Measurements from ENCODE around the gene SNRNP70.

Gene SNRNP70

DNA sequence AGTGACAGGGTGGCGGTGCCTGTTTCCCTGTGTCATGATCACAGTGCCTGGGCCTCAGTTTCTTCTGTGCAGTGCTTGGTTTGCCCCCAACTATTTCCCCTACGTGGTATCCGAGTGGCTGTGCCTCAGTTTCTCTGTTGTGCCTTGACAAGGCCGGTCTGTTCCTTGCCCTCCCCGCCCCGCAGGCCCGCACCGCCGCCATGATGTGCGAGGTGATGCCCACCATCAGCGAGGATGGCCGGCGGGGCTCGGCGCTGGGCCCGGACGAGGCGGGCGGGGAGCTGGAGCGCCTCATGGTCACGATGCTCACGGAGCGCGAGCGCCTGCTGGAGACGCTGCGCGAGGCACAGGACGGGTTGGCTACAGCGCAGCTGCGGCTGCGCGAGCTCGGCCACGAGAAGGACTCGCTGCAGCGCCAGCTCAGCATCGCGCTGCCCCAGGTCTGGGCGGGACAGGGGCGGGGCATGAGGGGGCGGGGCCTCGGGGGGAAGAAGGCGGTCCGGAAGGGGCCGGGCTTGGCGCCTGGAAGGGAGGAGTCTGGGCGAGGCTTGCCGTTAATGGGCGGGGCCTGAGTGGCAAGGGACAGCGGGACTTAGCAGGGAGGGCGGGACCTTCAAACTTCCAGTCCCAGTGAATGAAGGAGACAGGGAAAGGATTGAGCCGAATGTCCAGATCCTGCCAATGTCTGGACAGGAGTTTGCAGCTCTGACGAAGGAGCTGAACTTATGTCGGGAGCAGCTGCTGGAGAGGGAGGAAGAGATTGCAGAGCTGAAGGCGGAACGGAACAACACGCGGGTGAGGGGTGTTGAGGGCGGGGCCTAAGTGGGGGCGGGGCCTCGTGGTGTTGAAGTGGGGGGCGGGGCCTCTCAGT, 42.7 kb downstream of the SNRNP70 start:
- Histone ChIP-seq H3K27ac (ENCODE audit: insufficient read depth in 1 of 2, low read depth in 1 of 2, low read length in 2 of 2, poor library complexity in 1 of 2, severe bottlenecking in 2 of 2) (no peak overlapping the region), H3K9me3 (ENCODE audit: control extremely low read depth in 1 of 5, control insufficient read depth in 4 of 5, insufficient read depth in 2 of 5, low read depth in 1 of 5, low read length in 4 of 5) (peaks cover 0 to 2% (median 0%) of the 10 kb centered on the region in 5 experiments), H3K27me3 (replicated peaks in 2 of 5; ENCODE audit: control insufficient read depth in 4 of 5, insufficient read depth in 5 of 5, low read length in 4 of 5) (peaks cover 0 to 4% (median 0%) of the 10 kb centered on the region in 5 experiments), H3K4me3 (ENCODE audit: control insufficient read depth in 1 of 7, extremely low read depth in 1 of 7, insufficient read depth in 4 of 7, low read depth in 2 of 7, low read length in 6 of 7) (peak overlapping the region in 6 of 7 experiments; percentile 48 to 82 (median 62)), H3K36me3 (ENCODE audit: control insufficient read depth in 4 of 4, insufficient read depth in 4 of 4, low read length in 3 of 4) (no peaks in the 10 kb centered on the region), H3K4me1 (ENCODE audit: control extremely low read depth in 1 of 4, control insufficient read depth in 4 of 4, insufficient read depth in 4 of 4, low read length in 3 of 4) (peaks cover 0 to 11% (median 6%) of the 10 kb centered on the region in 4 experiments)
- POLR2A ChIA-PET = interaction anchor here (0.6 to 0.9 kb wide), 2 partner anchors 15 to 40 kb away, joined by 3 read pairs; no protein-coding TSS in a partner anchor
- CTCF ChIA-PET = interaction anchor here (0.7 to 2.6 kb wide), 7 partner anchors 11 to 30 kb away, joined by 3 to 13 read pairs (median 5); partner anchors contain the start of gene LIN7B
- 4% methylated on average over 47 of the region's 63 CpGs for WGBS (ENCODE audit: insufficient coverage)
- DNase-seq = peak; percentile 93 to 97 (median 97)

DNA sequence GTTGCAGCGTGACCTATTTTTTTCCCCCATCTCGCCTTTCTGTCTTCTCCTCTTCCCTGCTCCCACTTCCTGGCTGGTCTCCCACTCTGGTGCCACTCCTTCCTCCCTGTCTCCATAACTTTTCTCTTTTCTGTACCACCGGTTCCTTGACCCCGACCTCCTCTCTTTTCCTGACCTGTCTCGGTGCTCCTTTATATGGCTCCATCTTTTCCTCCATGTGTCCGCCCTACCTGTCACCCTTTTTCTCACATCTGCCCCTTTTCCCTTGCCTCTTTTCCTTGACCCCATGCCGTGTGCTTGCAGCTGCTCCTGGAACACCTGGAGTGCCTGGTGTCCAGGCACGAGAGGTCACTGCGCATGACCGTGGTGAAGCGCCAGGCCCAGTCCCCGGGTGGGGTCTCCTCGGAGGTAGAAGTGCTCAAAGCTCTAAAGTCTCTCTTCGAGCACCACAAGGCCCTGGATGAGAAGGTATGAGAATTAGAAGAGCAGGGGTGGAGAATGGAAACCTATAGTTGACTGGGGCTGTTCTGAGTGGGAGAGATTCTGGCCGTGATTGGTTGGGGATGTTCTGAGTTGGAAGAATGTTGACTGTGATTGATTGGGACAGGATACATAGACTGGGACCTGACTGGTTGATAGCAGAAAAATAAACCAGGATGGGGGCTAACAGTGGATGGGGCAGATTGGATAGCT, 43.4 kb downstream of the SNRNP70 start:
- CTCF ChIA-PET = interaction anchor here (1.0 to 2.6 kb wide), 7 partner anchors 11 to 30 kb away, joined by 4 to 13 read pairs (median 10); partner anchors contain the start of gene LIN7B
- POLR2A ChIA-PET = interaction anchor here (0.8 kb wide), 1 partner anchor 22 kb away, joined by 3 read pairs; no protein-coding TSS in a partner anchor
- Histone ChIP-seq H3K4me1 (ENCODE audit: control extremely low read depth in 1 of 4, control insufficient read depth in 4 of 4, insufficient read depth in 4 of 4, low read length in 3 of 4) (peaks cover 0 to 17% (median 9%) of the 10 kb centered on the region in 4 experiments), H3K36me3 (ENCODE audit: control insufficient read depth in 4 of 4, insufficient read depth in 4 of 4, low read length in 3 of 4) (no peaks in the 10 kb centered on the region), H3K27me3 (replicated peaks in 2 of 5; ENCODE audit: control insufficient read depth in 4 of 5, insufficient read depth in 5 of 5, low read length in 4 of 5) (peaks cover 0 to 6% (median 0%) of the 10 kb centered on the region in 5 experiments), H3K27ac (ENCODE audit: insufficient read depth in 1 of 2, low read depth in 1 of 2, low read length in 2 of 2, poor library complexity in 1 of 2, severe bottlenecking in 2 of 2) (peak overlapping the region in 1 of 2 experiments; percentile 37), H3K4me3 (ENCODE audit: control insufficient read depth in 1 of 7, extremely low read depth in 1 of 7, insufficient read depth in 4 of 7, low read depth in 2 of 7, low read length in 6 of 7) (peak overlapping the region in 4 of 7 experiments; percentile 34 to 82 (median 66)), H3K9me3 (ENCODE audit: control extremely low read depth in 1 of 5, control insufficient read depth in 4 of 5, insufficient read depth in 2 of 5, low read depth in 1 of 5, low read length in 4 of 5) (peaks cover 0 to 2% (median 0%) of the 10 kb centered on the region in 5 experiments)
- DNase-seq = no peak
- 72% methylated on average over 14 of the region's 15 CpGs for WGBS (ENCODE audit: insufficient coverage)

- peaks cover 0 to 2% (median 0%) of the 10 kb centered on the region in 5 experiments for H3K9me3 ChIP-seq (ENCODE audit: control extremely low read depth in 1 of 5, control insufficient read depth in 4 of 5, insufficient read depth in 2 of 5, low read depth in 1 of 5, low read length in 4 of 5)
- H3K27me3 ChIP-seq (replicated peaks in 2 of 5; ENCODE audit: control insufficient read depth in 4 of 5, insufficient read depth in 5 of 5, low read length in 4 of 5) = peaks cover 0 to 6% (median 0%) of the 10 kb centered on the region in 5 experiments
- no peak overlapping the region for H3K27ac ChIP-seq (ENCODE audit: insufficient read depth in 1 of 2, low read depth in 1 of 2, low read length in 2 of 2, poor library complexity in 1 of 2, severe bottlenecking in 2 of 2)
- H3K4me3 ChIP-seq (ENCODE audit: control insufficient read depth in 1 of 7, extremely low read depth in 1 of 7, insufficient read depth in 4 of 7, low read depth in 2 of 7, low read length in 6 of 7) = no peak overlapping the region
- ChIA-PET POLR2A (interaction anchor here (0.8 kb wide), 1 partner anchor 21 kb away, joined by 3 read pairs; no protein-coding TSS in a partner anchor), CTCF (interaction anchor here (1.6 to 2.6 kb wide), 6 partner anchors 10 to 31 kb away, joined by 4 to 13 read pairs (median 11); partner anchors contain the start of gene LIN7B)
- 66% methylated on average over 15 of the region's 16 CpGs for WGBS (ENCODE audit: insufficient coverage)
- H3K4me1 ChIP-seq (ENCODE audit: control extremely low read depth in 1 of 4, control insufficient read depth in 4 of 4, insufficient read depth in 4 of 4, low read length in 3 of 4) = peaks cover 0 to 22% (median 11%) of the 10 kb centered on the region in 4 experiments
- H3K36me3 ChIP-seq (ENCODE audit: control insufficient read depth in 4 of 4, insufficient read depth in 4 of 4, low read length in 3 of 4) = no peaks in the 10 kb centered on the region
- no peak for DNase-seq
Measured at GRCh38 chr19:49129238-49129583, 44.0 kb downstream of the SNRNP70 start.

GRCh38 chr19:49130325-49130724, 45.1 kb downstream of the SNRNP70 start:
- Histone ChIP-seq H3K4me3 (ENCODE audit: control insufficient read depth in 1 of 7, extremely low read depth in 1 of 7, insufficient read depth in 4 of 7, low read depth in 2 of 7, low read length in 6 of 7) (no peak overlapping the region), H3K36me3 (ENCODE audit: control insufficient read depth in 4 of 4, insufficient read depth in 4 of 4, low read length in 3 of 4) (no peaks in the 10 kb centered on the region), H3K9me3 (ENCODE audit: control extremely low read depth in 1 of 5, control insufficient read depth in 4 of 5, insufficient read depth in 2 of 5, low read depth in 1 of 5, low read length in 4 of 5) (peaks cover 0 to 2% (median 0%) of the 10 kb centered on the region in 5 experiments), H3K4me1 (ENCODE audit: control extremely low read depth in 1 of 4, control insufficient read depth in 4 of 4, insufficient read depth in 4 of 4, low read length in 3 of 4) (peaks cover 0 to 26% (median 13%) of the 10 kb centered on the region in 4 experiments), H3K27ac (ENCODE audit: insufficient read depth in 1 of 2, low read depth in 1 of 2, low read length in 2 of 2, poor library complexity in 1 of 2, severe bottlenecking in 2 of 2) (no peak overlapping the region), H3K27me3 (replicated peaks in 2 of 5; ENCODE audit: control insufficient read depth in 4 of 5, insufficient read depth in 5 of 5, low read length in 4 of 5) (peaks cover 0 to 6% (median 0%) of the 10 kb centered on the region in 5 experiments)
- WGBS (ENCODE audit: insufficient coverage) = 99% methylated on average over 24 of the region's 24 CpGs
- ChIA-PET CTCF (interaction anchor here (0.8 to 2.3 kb wide), 9 partner anchors 9 to 80 kb away, joined by 3 to 13 read pairs (median 3); partner anchors contain the start of gene LIN7B), POLR2A (no interaction called here)
- DNase-seq = no peak

- ChIA-PET POLR2A (interaction anchor here (0.5 kb wide), 1 partner anchor 61 kb away, joined by 3 read pairs; the partner anchor contains the start of gene KCNA7), CTCF (interaction anchor here (0.8 to 3.3 kb wide), 4 partner anchors 12 to 35 kb away, joined by 3 to 11 read pairs (median 4); partner anchors contain the start of gene LIN7B)
- Histone ChIP-seq H3K4me1 (ENCODE audit: control extremely low read depth in 1 of 4, control insufficient read depth in 4 of 4, insufficient read depth in 4 of 4, low read length in 3 of 4) (peaks cover 0 to 23% (median 15%) of the 10 kb centered on the region in 4 experiments), H3K27me3 (replicated peaks in 2 of 5; ENCODE audit: control insufficient read depth in 4 of 5, insufficient read depth in 5 of 5, low read length in 4 of 5) (peaks cover 0 to 5% (median 0%) of the 10 kb centered on the region in 5 experiments), H3K27ac (ENCODE audit: insufficient read depth in 1 of 2, low read depth in 1 of 2, low read length in 2 of 2, poor library complexity in 1 of 2, severe bottlenecking in 2 of 2) (no peak overlapping the region), H3K4me3 (ENCODE audit: control insufficient read depth in 1 of 7, extremely low read depth in 1 of 7, insufficient read depth in 4 of 7, low read depth in 2 of 7, low read length in 6 of 7) (peak overlapping the region in 5 of 7 experiments; percentile 30 to 83 (median 61)), H3K9me3 (ENCODE audit: control extremely low read depth in 1 of 5, control insufficient read depth in 4 of 5, insufficient read depth in 2 of 5, low read depth in 1 of 5, low read length in 4 of 5) (peaks cover 0 to 2% (median 0%) of the 10 kb centered on the region in 5 experiments), H3K36me3 (ENCODE audit: control insufficient read depth in 4 of 4, insufficient read depth in 4 of 4, low read length in 3 of 4) (no peaks in the 10 kb centered on the region)
- 48% methylated on average over 32 of the region's 49 CpGs for WGBS (ENCODE audit: insufficient coverage)
- peak; percentile 50 to 68 (median 55) for DNase-seq
Measured at GRCh38 chr19:49132974-49133609, 47.8 kb downstream of the SNRNP70 start.

All from common myeloid progenitor, CD34-positive (primary cell).